COLO668 (cell line): Measurements from ENCODE around the gene USP49.
"Not testable (repeated sequence)": the region's sequence is repeated elsewhere in the genome, so short reads cannot be mapped to it uniquely, and the experiment has no call there.

Experiments
- DNase-seq: peaks from one replicate; lab custom pipeline; 2025; ENCODE audit not compliant: unreplicated experiment; lab: John Stamatoyannopoulos, UW

The USP49 gene

DNA sequence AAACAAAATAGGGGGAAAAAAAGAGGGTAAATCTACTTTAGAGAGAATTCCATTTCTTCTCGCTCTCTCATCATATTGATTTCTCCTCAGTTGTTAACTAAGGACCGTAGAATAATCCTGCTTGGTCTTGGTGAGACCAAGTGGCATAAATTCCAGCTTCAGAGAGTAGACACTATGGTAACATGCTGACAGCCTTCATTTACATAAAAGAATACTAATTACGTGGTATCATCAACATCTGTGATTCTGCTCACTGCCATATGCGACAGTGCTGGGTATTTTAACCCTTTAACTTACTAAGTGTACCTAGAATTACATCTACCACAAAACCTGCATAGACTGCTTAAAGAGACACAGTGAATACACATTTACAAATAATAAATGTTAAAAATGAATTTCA is 80.5 kb downstream of the USP49 start:
- DNase-seq = no peak

- DNase-seq = no peak
Observed at GRCh38 chr6:41813956-41814355, 81.2 kb downstream of the USP49 start.

DNA sequence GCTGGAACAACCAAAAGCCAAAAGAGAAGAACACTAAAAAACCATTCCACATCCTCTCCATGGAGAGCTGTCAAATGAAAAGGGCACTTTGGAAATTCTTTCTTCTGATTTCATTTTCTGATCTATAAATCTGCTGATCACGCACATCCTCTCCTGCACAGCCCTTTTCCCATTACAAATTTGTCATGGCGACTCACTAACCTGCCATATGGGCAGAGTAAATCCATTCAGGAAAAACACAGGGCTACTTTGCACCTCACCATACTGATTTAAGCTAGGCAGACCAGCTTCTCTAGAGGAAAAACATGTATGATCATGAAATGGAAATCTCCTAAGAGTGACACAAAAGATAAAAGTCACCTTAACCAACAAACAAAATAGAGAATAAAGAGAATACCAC is 81.7 kb downstream of the USP49 start:
- no peak for DNase-seq

DNA sequence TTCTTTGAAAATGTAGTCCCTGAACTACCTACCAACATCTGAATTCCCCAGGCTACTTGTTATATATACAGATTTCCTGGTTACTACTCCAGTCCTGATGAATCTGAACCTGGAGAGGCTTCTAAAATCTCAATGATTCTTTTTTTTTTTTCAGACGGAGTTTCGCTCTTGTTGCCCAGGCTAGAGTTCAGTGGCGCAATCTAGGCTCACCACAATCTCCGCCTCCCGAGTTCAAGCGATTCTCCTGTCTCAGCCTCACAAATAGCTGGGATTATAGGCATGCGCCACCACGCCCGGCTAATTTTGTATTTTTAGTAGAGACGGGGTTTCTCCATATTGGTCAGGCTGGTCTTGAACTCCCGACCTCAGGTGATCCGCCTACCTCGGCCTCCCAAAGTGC is 83.2 kb downstream of the USP49 start:
- DNase-seq = not testable (repeated sequence)

DNA sequence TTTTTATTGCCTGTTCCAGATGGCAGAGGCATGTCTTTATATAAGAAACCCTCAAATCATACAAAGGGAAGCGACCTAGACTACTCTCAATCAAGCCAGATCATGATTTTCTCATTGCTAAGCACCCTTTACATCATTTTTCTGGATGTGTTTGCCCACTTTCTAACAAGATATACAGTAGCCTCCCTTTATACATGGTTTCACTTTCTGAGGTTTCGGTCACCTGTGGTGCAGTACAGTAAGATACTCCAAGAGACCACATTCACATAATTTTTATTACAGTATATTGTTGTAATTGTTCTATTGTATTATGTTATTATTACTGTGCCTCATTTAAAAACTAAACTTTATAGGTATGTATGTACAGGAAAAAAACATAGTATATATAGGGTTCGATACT is 84.1 kb downstream of the USP49 start:
- DNase-seq = no peak

DNA sequence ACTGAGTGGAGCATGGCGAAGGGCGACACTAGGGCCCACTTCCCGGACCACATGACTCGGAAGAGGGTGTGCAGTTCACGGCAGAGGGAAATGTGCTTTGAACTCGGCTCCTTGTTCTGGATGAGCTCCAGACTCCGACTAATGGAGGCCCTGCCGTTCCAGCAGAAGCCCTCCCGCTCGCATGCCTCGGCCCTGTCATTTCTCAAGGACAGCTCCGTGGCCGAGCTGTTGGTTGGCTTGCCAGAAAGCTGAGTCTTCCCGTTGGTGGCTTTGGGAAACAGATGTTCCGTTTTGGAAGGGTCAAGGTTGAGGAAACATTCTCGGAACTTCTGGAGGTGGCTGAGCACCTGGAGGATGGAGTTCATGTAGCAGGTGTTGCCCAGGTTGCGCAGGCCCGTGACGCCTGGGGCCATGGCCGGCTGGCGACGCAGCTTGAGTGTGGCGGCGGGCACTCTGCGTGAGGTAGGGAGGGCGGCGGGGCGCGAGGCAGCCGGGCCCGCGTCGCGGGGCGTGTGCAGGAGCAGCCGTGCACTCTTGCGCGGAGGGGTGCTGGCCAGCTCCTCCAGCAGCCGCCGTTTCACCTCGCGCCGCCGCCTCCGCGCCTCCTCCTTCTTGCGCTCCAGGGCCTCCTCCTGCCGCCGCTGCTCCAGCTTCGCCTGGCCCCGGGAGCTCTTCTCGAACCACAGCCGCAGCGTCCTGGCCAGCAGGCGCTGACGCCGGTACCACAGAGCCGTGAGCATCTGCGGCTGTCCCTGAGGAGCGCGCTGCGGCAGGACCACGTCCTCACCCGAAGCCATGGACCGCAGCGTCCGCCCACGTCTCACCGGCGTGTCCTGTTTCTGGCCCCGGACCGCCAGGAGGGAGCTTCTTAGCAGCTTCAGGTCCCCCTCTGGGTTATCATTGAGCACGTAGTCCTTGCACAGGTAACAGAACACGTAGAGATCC is 89.1 kb downstream of the USP49 start:
- no peak for DNase-seq

DNA sequence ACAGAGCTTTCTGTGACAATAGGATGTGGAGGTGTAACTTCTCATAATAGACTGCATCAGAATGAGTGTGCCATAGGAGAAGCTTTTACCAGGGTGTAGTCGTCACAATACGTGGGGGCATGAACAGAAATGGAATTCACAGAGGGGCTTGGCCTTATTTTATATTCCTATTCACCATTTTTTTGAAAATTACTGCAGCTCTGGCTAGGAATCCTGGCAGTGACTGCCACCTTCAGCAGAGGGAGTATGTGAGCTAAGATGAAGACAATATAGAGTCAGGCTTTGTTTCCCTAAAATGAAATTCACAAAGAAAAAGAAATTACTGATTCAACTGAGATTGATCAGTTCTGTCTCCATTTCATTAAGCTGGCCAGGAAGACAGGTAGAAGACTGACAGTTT is 93.8 kb downstream of the USP49 start:
- DNase-seq = no peak

- no peak for DNase-seq
Observed at GRCh38 chr6:41799559-41799911, 95.6 kb downstream of the USP49 start.

GRCh38 chr6:41798901-41799558 is 96.1 kb downstream of the USP49 start:
- no peak for DNase-seq

- no peak for DNase-seq
Observed at GRCh38 chr6:41796474-41796873, 98.7 kb downstream of the USP49 start.

DNA sequence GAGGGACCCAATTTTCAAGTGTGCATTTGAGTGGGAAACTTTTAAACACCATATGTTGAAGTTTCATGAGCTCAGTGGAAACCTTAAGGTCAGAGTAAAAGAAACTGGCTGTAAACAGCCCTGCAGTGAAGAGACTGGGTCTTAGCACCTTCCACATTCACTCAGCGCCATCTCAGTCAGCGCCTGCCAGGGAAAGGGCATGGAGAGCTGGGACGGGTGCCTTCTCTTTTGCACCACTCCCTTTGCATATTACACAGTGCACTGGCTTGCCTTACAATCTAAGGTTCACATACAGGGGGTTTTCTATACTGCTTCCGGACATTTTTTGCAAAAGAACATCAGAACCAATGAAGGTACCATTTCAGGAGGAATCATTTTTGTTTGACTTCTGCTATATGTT is 103.2 kb downstream of the USP49 start:
- DNase-seq = no peak

DNA sequence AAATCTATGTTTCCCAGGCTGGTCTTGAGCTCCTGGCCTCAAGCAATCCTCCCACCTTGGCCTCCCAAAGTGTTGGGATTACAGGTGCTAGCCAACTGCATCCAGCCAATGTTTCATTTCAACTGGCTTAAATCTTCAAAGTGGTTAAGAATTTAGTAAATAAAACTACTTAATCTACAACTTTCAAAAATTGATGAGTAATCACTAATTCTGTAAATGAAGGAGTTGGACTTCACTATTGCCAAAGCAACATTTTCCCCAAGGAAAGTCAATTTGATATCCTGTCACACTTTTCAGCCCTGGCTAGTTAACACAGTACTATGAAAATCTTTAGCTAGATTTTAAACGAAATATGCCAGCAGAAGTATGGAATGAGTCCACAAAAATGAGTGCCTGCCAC is 103.9 kb downstream of the USP49 start:
- no peak for DNase-seq

DNA sequence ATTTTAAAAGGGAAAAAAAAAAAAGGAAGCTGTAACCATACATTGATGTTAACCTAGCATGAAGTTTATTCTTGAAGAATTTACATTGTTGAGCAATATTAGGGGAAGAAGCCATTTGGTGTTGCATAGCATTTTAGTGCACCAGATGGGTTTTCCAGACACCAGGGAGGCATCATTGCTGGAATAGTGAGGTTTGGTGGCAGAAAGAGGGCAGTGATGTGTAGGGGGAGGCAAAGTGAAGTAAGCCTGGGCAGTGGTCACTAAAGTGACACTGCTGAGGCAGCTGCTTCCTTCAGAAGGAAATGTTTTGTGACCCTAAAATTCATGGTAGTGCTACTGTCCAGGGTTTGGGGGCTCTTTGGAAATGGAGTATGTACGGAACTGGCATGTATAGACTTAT is 105.1 kb downstream of the USP49 start:
- no peak for DNase-seq

GRCh38 chr6:41789390-41789724 is 105.8 kb downstream of the USP49 start:
- no peak for DNase-seq

DNA sequence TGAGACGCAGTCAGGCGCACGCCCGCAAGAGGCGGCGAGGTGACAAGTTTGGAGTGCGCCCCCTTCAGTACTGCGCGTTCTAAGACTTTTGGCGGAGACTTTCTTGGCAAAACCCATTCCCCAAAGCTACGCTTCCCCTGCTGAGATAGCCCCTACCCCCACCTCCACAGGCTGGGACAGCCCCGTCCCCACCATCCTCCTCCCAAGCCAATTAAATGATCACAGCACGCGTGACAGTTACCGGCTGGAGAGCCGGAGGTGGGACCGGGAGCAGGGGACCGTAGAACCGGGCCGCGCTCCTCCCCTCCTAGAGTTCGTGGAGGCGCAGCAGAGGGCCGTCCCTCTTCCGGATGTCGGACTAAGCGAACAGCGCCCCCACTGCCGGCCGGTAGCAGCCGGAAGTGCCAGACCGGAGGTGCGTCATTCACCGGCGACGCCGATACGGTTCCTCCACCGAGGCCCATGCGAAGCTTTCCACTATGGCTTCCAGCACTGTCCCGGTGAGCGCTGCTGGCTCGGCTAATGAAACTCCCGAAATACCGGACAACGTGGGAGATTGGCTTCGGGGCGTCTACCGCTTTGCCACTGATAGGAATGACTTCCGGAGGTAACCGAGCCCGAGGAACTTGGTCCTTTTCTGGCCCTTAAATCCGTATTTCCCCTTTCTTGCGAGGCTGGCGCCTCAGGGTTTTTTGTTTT is 107.8 kb downstream of the USP49 start, which contains the start of gene TOMM6:
Gene TOMM6, plus strand, starts transcription at position 476 of the 699 bp plus-strand sequence. Its CDS starts 4 bp downstream, at position 480.
- peak; percentile 90 for DNase-seq

DNA sequence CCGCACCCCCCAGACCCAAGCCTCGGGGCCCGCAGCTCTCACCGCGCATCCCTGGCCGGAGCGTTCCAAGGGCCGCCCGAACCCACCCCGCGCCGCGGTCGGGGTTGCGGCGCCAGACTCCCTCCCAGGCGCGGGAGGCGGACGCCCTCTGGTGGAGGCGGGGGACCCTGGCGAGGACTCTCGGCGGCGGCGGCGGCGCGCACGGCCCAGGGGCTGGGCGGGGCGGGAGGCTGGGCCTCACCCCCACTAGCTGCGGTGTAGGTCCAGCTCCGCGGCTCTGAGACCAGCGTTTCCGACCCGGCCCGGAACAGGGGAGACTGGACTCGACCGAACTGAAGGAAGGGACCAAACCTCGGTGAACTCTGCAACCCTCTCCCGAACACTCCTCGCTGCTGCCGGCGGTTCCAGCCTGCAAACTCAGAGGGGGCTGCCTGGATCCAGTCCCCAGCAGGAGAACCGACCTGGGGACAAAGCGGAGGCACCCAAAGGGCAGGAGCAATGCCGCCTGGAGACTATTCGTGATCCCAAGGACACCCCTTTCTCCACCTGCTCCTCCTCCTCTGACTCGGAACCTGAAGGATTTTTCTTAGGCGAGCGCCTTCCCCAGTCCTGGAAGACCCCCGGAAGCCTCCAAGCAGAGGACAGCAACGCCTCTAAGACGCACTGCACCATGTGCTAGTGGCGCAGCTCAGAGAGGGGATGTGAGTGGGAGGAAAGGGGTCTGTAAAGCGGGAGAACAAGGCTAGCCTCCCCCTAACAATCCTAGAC is 108.5 kb downstream of the USP49 start:
- peak; percentile 85 for DNase-seq

- DNase-seq = peak; percentile 8
Observed at GRCh38 chr6:41785689-41786450, 109.3 kb downstream of the USP49 start.

GRCh38 chr6:41785254-41785653 is 109.9 kb downstream of the USP49 start:
- DNase-seq = no peak

DNA sequence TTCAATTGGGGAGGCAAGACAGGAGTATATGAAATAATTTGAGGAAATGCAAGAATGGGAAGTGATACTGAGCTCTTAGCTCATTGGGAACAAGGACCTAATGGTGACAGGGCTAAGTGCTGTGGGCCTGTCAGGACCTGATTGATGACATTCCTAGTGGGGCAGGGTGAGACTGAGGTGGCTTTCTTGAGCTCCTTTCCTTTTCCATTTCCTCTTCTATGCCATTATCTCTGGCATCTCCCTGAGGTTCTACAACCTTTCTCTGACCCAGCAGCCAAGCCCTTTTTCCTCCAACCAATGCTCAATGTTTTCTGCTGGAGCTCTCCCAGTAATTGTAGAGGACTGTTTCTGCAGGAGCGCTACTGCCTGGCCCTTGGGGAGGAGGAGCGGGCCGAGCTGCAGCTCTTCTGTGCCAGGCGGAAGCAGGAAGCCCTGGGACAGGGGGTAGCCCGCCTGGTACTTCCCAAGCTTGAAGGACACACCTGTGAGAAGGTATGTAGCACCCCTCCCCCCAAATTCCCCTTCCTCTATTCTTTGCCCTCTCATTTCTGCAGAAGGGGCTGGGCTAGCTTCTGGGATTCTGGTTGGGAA is 110.5 kb downstream of the USP49 start:
- no peak for DNase-seq
